Progenitor cell of endocrine pancreas (in vitro differentiated cells): ENCODE results near the gene AGT. TPM values are rescaled to one million over a fixed set of nuclear protein-coding genes. Genes with fewer than 3 reads are reported as not detected.

Experiments used
- DNase-seq: peaks from one replicate; pipeline ENCODE4 v3.0.0; 2021; ENCODE audit warnings: low spot score; ENCODE audit not compliant: unreplicated experiment
- H3K27ac Mint-ChIP-seq: 2 replicates; pipeline ENCODE4 v1.8.0; 2021; ENCODE audit warnings: mild to moderate bottlenecking, moderate library complexity, mixed read lengths
- H3K27me3 Mint-ChIP-seq: 2 replicates; pipeline ENCODE4 v1.8.0; 2021; ENCODE audit warnings: mixed read lengths
- H3K36me3 Mint-ChIP-seq: 2 replicates; pipeline ENCODE4 v1.8.0; 2022; ENCODE audit warnings: mixed read lengths; ENCODE audit not compliant: insufficient read depth
- H3K4me1 Mint-ChIP-seq: 2 replicates; pipeline ENCODE4 v1.8.0; 2021; ENCODE audit warnings: low read depth, mixed read lengths
- H3K4me3 Mint-ChIP-seq: 2 replicates; pipeline ENCODE4 v1.8.0; 2021; ENCODE audit warnings: low read depth, mild to moderate bottlenecking, moderate library complexity, mixed read lengths
- H3K9me3 Mint-ChIP-seq: 2 replicates; pipeline ENCODE4 v1.8.0; 2021; ENCODE audit warnings: low read depth, mixed read lengths
- CTCF ChIP-seq: fragments of 200-600 bp; sonication (generic); IDR thresholded peaks from one replicate; pipeline ENCODE4 v1.5.0; 2021; ENCODE audit warnings: antibody characterized with exemption, mild to moderate bottlenecking; ENCODE audit not compliant: unreplicated experiment
- total RNA-seq: library from RNA; stranded (reverse); gene quantifications from 2 replicates; pipeline ENCODE4 v1.2.1, GENCODE V29; 2021

The AGT gene
- total RNA-seq, 1 donor from 2014 or later, result 12.5 TPM

GRCh38 chr1:230693221-230693620 is 20.7 kb downstream of the AGT start:
- DNase-seq, result no peak
- H3K27ac Mint-ChIP-seq, result no peak overlapping the region
- no peak for TF ChIP-seq CTCF
- no peak overlapping the region for H3K4me3 Mint-ChIP-seq
- H3K4me1 Mint-ChIP-seq, result no peaks in the 10 kb centered on the region
- no peaks in the 10 kb centered on the region for H3K27me3 Mint-ChIP-seq
- H3K36me3 Mint-ChIP-seq, result peaks cover 19% of the 10 kb centered on the region
- no peaks in the 10 kb centered on the region for H3K9me3 Mint-ChIP-seq

- no peak overlapping the region for H3K4me3 Mint-ChIP-seq
- peaks cover 20% of the 10 kb centered on the region for H3K36me3 Mint-ChIP-seq
- no peak overlapping the region for H3K27ac Mint-ChIP-seq
- no peak for DNase-seq
- no peaks in the 10 kb centered on the region for H3K9me3 Mint-ChIP-seq
- no peak for TF ChIP-seq CTCF
- H3K27me3 Mint-ChIP-seq, result no peaks in the 10 kb centered on the region
- no peaks in the 10 kb centered on the region for H3K4me1 Mint-ChIP-seq
Observed at GRCh38 chr1:230691615-230692014, 22.3 kb downstream of the AGT start.

- TF ChIP-seq CTCF, result no peak
- H3K27me3 Mint-ChIP-seq, result no peaks in the 10 kb centered on the region
Observed at GRCh38 chr1:230690101-230690500, 23.8 kb downstream of the AGT start.

GRCh38 chr1:230686747-230687146 is 27.2 kb downstream of the AGT start:
- no peak overlapping the region for H3K27ac Mint-ChIP-seq
- no peaks in the 10 kb centered on the region for H3K9me3 Mint-ChIP-seq
- H3K4me1 Mint-ChIP-seq, result no peaks in the 10 kb centered on the region
- H3K4me3 Mint-ChIP-seq, result no peak overlapping the region
- H3K36me3 Mint-ChIP-seq, result peaks cover 24% of the 10 kb centered on the region
- no peak for DNase-seq
- H3K27me3 Mint-ChIP-seq, result no peaks in the 10 kb centered on the region
- no peak for TF ChIP-seq CTCF

More at GRCh38 chr1:230690101-230690500, 23.8 kb downstream of the AGT start:
- Mint-ChIP-seq H3K4me3 (no peak overlapping the region), H3K9me3 (no peaks in the 10 kb centered on the region), H3K4me1 (no peaks in the 10 kb centered on the region), H3K27ac (no peak overlapping the region), H3K36me3 (peaks cover 20% of the 10 kb centered on the region)
- DNase-seq, result no peak

GRCh38 chr1:230684998-230685397 is 28.9 kb downstream of the AGT start:
- H3K9me3 Mint-ChIP-seq, result no peaks in the 10 kb centered on the region
- H3K27ac Mint-ChIP-seq, result no peak overlapping the region
- no peaks in the 10 kb centered on the region for H3K27me3 Mint-ChIP-seq
- TF ChIP-seq CTCF, result no peak
- no peak overlapping the region for H3K4me3 Mint-ChIP-seq
- H3K36me3 Mint-ChIP-seq, result peaks cover 20% of the 10 kb centered on the region
- DNase-seq, result no peak
- H3K4me1 Mint-ChIP-seq, result peaks cover 7% of the 10 kb centered on the region
